HG03039 (cell line): ENCODE results near the gene PLD2.

Experiments
- ATAC-seq: cut with Tn5 transposase; IDR thresholded peaks from one replicate; pipeline ENCODE4 v1.9.1; 2021; ENCODE audit warnings: mild to moderate bottlenecking, moderate library complexity; ENCODE audit not compliant: unreplicated experiment

Gene PLD2, protein sequence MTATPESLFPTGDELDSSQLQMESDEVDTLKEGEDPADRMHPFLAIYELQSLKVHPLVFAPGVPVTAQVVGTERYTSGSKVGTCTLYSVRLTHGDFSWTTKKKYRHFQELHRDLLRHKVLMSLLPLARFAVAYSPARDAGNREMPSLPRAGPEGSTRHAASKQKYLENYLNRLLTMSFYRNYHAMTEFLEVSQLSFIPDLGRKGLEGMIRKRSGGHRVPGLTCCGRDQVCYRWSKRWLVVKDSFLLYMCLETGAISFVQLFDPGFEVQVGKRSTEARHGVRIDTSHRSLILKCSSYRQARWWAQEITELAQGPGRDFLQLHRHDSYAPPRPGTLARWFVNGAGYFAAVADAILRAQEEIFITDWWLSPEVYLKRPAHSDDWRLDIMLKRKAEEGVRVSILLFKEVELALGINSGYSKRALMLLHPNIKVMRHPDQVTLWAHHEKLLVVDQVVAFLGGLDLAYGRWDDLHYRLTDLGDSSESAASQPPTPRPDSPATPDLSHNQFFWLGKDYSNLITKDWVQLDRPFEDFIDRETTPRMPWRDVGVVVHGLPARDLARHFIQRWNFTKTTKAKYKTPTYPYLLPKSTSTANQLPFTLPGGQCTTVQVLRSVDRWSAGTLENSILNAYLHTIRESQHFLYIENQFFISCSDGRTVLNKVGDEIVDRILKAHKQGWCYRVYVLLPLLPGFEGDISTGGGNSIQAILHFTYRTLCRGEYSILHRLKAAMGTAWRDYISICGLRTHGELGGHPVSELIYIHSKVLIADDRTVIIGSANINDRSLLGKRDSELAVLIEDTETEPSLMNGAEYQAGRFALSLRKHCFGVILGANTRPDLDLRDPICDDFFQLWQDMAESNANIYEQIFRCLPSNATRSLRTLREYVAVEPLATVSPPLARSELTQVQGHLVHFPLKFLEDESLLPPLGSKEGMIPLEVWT

DNA sequence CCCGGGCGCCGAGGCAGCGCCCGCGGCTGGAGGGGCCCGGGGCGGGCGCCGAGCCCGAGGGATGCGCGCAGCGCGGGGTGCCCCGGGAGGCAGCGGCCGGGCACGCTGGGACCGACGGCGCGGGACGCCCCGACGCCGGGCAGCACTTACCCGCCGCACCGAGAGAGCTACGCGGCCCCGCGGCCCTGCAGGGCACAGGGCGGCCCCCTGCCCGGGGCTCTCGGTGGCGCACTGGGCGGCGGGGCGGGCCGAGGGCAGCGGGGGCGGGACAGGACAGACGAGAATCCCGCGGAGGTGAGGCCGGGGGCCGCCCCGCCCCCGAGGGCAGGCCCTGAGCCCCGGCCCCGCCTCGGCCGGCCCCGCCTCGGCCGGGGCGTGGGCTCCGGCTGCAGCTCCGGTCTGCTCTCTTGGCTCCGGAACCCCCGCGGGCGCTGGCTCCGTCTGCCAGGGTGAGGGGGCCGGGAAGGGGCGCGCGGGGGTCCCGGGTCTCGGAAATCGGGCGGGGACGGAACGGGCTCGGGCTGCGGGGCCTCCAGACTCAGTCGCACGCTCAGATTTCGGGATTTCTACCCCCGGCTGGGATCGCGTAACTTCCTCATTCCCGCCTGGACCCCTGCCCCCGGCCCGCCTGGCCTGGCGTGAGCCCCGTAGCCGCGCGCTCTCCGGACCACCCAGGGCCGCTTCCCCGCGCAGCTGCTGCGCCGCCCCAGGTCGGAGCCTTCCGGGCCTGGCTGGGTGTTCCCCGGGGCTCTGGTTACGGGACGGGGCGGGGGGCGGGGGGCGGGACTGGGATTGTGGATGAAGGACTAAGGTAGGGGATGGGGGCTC lies at the start of gene PLD2:
PLD2 (plus strand) TSS at position 376 of the 828 bp plus-strand sequence. CDS start 621 bp downstream, outside the sequence.
- ATAC-seq: peak; percentile 87

DNA sequence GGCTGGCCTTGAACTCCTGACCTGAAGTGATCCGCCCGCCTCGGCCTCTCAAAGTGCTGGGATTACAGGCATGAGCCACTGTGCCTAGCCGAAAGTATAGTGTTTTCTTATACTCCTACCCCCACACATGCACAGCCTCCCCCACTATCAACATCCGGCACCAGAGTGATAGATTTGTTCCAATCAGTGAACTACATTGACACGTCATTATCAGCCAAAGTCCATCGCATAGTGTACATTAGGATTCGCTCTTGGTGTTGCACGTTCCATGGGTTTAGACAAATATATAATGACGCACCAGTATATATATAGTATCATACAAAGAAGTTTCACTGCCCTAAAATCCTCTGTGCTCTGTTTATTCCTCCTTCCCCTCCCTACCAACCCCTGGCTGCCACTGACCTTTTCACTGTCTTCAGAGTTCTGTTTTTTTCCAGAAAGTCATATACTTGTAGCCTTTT lies 47.1 kb upstream of the PLD2 start:
- ATAC-seq: no peak

DNA sequence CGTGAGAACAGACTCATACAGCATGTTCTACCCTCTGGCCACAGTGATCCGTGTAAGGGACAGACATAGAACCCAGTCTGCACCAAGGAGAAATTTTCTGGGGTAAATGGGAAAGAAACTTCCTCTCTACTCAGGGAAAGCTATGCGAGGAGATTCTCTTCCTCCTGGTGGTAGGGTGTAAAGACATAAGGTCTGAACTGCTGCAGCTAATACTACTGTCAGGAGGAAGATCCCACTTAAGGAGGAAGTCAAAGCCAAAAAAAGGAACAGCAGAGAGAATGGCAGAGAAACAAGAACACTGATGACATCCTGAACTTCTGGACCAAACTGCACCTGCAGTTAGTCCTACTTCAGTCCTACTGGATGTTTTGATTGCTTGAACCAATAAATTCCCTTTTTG lies 42.4 kb upstream of the PLD2 start:
- no peak for ATAC-seq

DNA sequence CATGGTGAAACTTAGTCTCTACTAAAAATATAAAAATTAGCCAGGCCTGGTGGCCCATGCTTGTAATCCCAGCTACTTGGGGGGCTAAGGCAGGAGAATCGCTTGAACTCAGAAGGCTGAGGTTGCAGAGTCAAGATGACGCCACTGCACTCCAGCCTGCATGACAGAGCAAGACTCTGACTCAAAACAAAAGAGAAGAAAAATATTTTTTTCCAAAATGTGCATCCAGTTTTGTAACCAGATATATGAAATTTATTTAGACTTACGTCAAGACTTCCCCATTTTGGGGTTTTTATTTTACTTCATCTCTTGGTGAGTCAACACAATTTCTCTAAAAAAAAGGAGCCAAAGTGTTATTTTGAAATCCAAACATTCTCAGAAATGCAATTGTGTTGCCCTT lies 40.8 kb upstream of the PLD2 start:
- no peak for ATAC-seq

DNA sequence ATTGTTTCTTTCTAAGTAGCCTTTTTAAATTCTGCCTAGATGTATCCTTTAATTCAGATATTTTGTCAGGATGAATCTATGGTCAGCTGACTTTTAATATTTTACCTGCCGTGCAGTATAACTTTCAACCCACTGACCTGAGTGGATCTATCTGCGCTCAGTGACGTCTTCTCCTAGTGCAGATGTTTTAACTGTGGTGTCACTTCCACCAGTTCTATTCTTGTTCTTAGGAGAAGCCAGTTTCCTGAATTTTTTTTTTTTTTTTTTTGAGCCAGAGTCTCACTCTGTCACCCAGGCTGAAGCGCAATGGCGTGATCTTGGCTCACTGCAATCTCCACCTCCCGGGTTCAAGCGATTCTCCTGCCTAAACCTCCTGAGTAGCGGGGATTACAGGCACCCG lies 40.2 kb upstream of the PLD2 start:
- ATAC-seq: no peak

DNA sequence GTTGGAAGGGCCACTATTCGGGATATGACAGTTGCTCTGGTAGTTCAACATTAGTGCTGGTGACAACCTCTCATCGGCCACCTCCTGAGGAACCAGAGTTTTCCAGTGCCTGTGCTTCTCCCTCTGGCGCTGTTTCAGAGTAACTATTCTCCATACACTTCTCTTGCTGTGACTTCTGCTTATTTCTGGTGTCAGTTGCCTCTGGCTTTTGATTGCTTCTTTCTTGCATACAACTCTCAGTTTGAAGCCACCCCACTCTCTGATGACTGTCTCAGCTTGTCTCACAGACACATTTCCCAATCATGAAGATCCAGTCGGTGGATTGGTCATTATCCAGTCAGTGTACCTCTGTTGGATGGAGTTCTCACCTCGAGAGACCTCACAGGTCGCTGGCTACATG lies 38.7 kb upstream of the PLD2 start:
- ATAC-seq: no peak

DNA sequence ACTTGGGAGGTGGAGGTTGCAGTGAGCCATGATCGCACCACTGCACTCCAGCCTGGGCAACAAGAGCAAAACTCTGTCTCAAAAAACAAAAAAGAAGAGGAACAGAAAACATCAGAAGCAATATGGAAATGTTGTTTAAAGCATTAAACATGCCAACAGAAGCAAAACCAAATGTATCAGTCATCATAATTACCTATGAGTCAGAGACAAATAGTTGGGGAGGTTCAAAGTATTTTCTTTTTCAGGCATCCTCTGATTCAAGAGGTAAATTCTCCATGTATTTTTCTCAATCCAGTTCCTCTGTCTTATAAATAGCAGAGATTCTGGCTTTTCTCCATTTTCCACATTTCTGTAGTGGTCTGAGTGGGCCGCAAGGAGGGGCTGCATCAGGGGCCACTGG lies 37.3 kb upstream of the PLD2 start:
- ATAC-seq: no peak

DNA sequence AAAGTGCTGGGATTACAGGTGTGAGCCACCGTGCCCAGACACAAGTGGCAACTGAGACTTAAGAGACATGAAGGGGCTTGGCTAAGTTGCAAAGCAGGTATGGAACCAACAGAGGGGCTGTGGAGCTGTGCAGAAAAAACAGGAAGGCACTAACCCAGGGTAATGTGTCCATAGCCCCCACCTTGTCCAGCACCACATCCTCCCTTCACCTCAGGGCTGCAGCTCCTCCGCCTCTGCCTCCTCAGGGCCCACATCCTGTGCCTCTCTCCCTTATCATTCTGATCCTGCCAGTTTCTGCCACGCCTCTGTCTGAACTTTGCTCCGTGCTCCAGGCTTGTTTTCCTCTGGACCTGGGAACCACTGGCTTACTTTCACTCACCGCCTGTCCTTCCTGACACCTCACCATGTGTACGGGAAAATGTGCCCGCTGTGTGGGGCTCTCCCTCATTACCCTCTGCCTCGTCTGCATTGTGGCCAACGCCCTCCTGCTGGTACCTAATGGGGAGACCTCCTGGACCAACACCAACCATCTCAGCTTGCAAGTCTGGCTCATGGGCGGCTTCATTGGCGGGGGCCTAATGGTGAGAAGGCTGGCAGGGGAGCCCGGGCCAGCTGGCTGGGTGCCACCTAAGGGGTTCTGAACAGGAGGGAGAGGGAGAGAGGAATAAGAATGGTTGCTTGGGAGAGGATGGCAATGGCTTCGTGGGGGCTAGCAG lies 35.3 kb upstream of the PLD2 start, which contains the start of gene TM4SF5:
TM4SF5 (plus strand) TSS at position 368 of the 716 bp plus-strand sequence; CDS start at position 405, 37 bp downstream.
- no peak for ATAC-seq

DNA sequence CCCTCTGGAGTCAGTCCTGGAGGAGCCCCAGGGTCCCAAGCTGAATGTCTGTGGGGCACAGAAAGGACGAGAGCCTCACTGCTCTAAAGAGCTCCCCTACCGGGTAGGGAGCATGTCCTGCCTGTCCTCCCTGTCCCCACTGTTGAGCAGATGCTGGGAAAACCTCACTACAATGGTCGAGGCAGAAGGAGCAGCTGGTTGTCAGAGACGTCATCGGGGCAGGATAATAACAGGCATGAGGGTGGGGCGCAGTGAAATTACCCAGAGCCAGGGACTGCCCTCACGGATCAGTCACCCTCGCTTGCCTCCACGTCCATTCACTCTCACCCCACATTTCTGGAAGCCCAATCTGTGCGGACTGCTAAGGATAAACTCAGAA lies 34.7 kb upstream of the PLD2 start:
- ATAC-seq: no peak

DNA sequence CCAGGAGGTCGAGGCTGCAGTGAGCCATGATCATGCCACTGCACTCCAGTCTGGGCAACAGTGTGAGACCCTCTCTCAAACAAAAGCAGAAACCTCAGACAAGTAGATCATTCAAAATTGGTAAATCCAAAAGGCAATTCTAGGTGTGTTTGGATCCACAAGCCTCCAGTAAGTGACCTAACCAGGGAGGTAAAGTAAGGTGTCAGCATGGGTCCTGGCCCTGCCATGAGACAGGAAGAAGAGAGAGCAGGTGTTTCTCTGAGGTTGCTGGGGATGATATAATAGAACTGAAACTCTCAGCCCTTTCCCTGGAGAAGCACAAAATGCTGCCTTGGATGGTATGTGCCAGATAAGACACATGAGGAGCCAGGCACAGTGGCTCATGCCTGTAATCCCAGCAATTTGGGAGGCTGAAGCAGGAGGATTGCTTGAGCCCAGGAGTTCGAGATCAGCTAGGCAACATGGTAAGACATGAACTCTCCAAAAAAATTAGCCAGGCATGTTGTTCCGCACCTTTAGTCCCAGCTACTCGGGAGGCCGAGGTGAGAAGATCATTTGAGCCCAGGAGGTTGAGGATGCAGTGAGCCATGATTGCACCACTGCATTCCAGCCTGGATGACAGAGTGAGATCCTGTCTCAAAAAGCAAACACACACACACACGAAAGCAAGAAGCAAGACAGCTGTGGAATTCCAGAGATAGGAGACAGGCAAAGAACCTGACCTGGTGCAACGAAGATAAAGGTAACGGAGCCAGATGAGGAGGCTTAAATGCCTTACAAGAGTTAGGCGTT lies 28.8 kb upstream of the PLD2 start:
- no peak for ATAC-seq

DNA sequence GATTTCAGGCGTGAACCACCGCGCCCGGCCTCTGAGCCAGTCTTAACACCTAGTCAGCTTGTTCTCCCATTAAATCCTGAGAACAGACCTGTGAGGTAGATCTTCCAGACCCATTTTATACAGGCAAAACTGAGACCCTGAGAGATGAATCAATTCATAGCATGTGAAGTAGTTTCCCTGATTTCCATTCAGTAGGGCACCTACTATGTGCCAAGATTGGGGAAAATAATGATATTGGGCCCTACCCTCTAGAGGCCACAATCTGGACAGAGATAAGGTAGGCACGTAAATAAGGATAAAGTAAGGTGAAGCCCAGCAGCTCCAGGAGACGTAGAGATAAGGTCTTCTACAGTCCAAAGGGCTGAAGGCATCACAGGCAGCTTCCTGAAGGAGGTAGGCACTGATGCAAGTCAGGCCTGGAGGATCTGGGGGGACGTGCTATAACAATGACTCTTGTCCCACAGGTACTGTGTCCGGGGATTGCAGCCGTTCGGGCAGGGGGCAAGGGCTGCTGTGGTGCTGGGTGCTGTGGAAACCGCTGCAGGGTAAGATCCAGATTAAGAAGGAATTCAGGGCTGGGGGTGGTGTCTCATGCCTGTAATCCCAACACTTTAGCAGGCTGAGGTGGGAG lies 26.5 kb upstream of the PLD2 start:
- ATAC-seq: no peak

DNA sequence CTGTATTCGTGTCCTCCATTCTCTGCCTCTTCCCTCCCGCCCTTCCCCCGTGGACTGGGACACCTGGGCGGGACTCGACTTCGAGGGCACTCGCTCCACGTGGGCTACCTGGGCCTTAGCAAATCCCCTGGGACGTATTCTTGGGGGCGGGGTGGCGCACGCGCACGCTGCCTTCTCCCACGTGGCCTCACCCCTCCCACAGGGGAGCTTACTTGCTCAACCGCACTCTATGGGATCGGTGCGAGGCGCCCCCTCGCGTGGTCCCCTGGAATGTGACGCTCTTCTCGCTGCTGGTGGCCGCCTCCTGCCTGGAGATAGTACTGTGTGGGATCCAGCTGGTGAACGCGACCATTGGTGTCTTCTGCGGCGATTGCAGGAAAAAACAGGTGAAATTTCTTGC lies 24.3 kb upstream of the PLD2 start:
- no peak for ATAC-seq

DNA sequence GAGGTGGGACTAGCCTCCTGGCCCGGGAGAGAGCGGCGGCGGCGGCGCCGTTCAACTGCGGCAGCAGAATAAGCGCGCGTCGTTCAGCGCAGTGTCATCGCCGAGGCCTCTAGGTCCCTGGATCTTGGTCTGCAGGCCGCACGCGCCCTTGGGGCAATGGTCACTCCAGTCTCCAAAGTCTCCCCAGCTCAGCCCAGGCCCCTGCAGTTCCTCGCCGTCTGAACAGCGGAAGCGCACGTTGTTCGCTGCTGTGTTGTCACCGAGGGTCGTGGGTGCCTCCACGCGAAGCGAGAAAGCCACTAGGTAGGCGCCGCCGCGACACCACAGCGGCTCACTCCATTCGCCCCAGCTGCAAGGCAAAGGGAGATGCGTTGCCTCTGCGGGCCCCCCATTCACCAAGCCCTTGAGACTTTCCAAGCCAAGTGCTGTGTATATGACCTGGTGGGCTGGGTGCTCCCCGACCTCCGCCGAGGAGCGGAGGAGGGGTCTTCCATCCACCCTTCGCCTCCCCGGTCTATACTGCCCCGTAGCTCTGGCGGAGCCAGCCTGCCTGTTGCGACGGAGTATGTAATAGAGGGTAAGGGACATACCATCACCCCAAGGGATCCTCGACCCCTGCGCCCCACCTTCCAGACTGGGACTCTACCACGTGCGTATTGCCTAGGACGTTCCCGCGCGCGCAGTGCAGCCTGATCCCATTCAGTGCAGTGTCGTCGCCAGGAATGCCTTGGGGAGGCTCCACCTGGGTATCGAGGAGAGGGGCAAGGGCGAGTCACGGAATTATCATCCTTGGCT lies 21.4 kb upstream of the PLD2 start:
- no peak for ATAC-seq

DNA sequence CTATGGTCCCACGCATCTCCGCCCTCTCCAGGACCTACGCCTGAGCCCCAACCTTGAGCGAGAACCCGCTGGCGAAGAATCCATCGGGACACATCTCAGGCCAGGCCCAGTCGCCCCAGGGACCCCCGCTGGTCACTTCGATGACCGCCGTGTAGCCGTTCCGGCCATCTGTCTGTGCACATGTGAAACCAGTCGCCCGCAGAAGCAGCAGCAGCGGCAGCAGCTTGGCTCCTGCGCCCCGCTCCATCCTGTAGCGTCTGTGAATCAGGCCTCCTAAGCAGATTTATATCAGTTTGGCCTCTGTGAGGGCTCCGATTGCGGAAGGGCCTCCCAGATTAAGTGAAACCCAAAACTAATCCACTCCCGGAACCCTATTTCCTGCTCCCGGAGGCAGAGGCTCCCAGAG lies 20.8 kb upstream of the PLD2 start, which contains the start of gene VMO1:
VMO1 (minus strand) TSS at position 259 of the 406 bp plus-strand sequence; CDS start at position 247, 12 bp downstream.
- ATAC-seq: no peak

DNA sequence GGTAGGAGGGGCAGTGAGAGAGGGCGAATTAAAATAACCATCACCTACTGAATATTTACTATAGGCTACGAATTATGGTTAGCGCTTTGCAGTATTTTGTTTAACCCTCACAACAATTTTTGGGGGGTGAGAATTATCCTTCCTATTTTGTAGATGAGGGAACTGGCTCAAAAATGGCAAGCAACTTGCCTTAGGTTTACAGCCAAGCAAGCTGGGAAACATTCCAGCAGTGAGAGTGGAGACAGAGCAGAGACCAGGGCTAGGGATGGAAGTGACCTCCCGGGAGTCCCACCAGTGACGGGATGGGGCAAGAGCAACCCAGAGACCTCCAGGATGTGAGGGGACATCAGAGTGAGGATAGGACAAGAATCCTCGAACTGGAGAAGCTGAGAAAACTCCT lies 20.4 kb upstream of the PLD2 start:
- no peak for ATAC-seq

DNA sequence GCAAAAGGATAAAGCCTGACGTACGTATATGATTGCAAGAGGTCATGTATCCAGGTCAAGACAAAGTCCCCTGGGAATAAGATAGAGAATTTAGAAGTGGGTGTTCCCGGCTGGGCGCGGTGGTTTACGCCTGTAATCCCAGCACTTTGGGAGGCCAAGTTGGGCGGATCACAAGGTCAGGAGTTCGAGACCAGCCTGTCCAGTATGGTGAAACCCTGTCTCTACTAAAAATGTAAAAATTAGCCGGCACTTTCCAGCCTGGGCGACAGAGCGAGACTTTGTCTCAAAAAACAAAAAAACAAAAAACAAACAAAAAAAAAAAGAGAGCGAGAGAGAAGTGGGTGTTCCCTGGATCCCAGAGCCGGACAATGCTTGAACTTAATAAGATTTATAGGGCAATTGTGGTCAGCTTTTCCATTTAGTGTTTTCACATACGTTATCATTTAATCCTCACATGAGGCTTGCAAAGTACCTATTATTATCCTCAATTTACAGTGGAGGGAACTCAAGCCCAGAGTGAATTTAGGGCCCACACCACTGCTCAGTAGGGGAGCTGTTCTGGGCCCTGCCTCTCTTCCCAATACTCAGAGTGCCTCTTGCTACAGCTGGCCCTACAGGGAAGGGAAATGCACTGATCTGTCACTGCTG lies 18.7 kb upstream of the PLD2 start:
- no peak for ATAC-seq
